HEK293 (cell line): Measurements from ENCODE around the gene DEFB123.

Source experiments
- MYNN ChIP-seq: fragments of 450-650 bp; formaldehyde crosslinking; IDR thresholded peaks from 2 replicates; pipeline ENCODE4 v1.5.1; 2016; ENCODE audit warnings: missing biosample characterization, missing genetic modification characterization, borderline replicate concordance
- YY1 ChIP-seq: fragments of 450-650 bp; formaldehyde crosslinking; IDR thresholded peaks from 2 replicates; pipeline ENCODE4 v1.5.1; 2018; ENCODE audit warnings: missing biosample characterization, missing genetic modification characterization
- ZBTB21 ChIP-seq: fragments of 450-650 bp; formaldehyde crosslinking; IDR thresholded peaks from 2 replicates; pipeline ENCODE4 v1.5.1; 2017; ENCODE audit warnings: missing biosample characterization, missing genetic modification characterization
- ZNF274 ChIP-seq, 2 experiments: fragments of 200-500 bp in 1 of 2; fragments of 450-650 bp in 1 of 2; sonication (Bioruptor generic) in 1 of 2; formaldehyde crosslinking in 1 of 2; IDR thresholded peaks; 2 replicates each; pipeline versions ENCODE4 v1.5.1 to v1.6.1; 2014 to 2016; ENCODE audit warnings: borderline replicate concordance in 1 of 2, inconsistent platforms in 1 of 2, low read length in 1 of 2, missing biosample characterization in 1 of 2, missing genetic modification characterization in 1 of 2
- ZNF404 ChIP-seq: fragments of 450-650 bp; formaldehyde crosslinking; IDR thresholded peaks from 2 replicates; pipeline ENCODE4 v1.5.1; 2017; ENCODE audit warnings: missing biosample characterization, missing genetic modification characterization
- ZNF48 ChIP-seq: fragments of 450-650 bp; formaldehyde crosslinking; IDR thresholded peaks from 2 replicates; pipeline ENCODE4 v1.5.1; 2016; ENCODE audit warnings: missing biosample characterization, missing genetic modification characterization
- ZNF548 ChIP-seq: fragments of 450-650 bp; formaldehyde crosslinking; IDR thresholded peaks from 2 replicates; pipeline ENCODE4 v1.5.1; 2016; ENCODE audit warnings: missing biosample characterization, missing genetic modification characterization
- TF ChIP-seq, protein P1 (sequence below): fragments of 450-650 bp; formaldehyde crosslinking; IDR thresholded peaks from 2 replicates; pipeline ENCODE4 v1.5.1; 2016; ENCODE audit warnings: missing biosample characterization, missing genetic modification characterization
- TF ChIP-seq, protein P2 (sequence below): fragments of 450-650 bp; formaldehyde crosslinking; IDR thresholded peaks from 2 replicates; pipeline ENCODE4 v1.5.1; 2017; ENCODE audit warnings: missing biosample characterization, missing genetic modification characterization
- TF ChIP-seq, protein P3 (sequence below): fragments of 450-650 bp; formaldehyde crosslinking; IDR thresholded peaks from 2 replicates; pipeline ENCODE4 v1.5.1; 2016; ENCODE audit warnings: missing biosample characterization, missing genetic modification characterization
- TF ChIP-seq, protein P4 (sequence below): fragments of 450-650 bp; formaldehyde crosslinking; IDR thresholded peaks from 2 replicates; pipeline ENCODE4 v1.5.1; 2016; ENCODE audit warnings: missing biosample characterization, missing genetic modification characterization

DNA sequence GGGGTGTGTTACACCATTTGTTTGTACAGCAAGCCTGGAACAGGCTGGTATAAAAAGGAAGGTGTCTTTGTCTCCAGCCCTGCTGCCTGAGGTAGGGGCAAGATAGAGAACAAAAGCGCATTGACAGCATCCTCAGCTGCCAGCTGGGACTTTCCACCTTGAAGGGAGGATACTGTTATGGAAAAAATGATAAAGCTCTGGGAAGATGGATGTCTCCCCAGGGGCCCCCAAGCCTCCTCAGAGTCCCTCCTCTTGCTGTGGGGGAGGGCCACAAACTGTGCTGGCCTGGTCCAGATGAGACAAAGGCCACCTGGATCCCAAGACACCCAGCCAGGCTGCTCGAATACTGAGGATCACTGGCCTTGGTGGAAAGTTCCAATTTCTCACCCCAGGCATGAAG lies 47.7 kb downstream of the DEFB123 start:
- TF ChIP-seq, protein P1, sequence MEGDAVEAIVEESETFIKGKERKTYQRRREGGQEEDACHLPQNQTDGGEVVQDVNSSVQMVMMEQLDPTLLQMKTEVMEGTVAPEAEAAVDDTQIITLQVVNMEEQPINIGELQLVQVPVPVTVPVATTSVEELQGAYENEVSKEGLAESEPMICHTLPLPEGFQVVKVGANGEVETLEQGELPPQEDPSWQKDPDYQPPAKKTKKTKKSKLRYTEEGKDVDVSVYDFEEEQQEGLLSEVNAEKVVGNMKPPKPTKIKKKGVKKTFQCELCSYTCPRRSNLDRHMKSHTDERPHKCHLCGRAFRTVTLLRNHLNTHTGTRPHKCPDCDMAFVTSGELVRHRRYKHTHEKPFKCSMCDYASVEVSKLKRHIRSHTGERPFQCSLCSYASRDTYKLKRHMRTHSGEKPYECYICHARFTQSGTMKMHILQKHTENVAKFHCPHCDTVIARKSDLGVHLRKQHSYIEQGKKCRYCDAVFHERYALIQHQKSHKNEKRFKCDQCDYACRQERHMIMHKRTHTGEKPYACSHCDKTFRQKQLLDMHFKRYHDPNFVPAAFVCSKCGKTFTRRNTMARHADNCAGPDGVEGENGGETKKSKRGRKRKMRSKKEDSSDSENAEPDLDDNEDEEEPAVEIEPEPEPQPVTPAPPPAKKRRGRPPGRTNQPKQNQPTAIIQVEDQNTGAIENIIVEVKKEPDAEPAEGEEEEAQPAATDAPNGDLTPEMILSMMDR (tag by site-specific recombination) = no peak
- TF ChIP-seq ZNF274 (IDR thresholded peaks at IDR 0.05; ENCODE audit: low read length) (no peak), ZNF274 (tag by site-specific recombination; IDR thresholded peaks at IDR 0.05; ENCODE audit: borderline replicate concordance) (no peak), MYNN (tag by site-specific recombination) (no peak), YY1 (tag by site-specific recombination) (no peak), ZNF548 (tag by site-specific recombination) (no peak), ZBTB21 (tag by site-specific recombination) (no peak), ZNF48 (tag by site-specific recombination) (no peak), ZNF404 (tag by site-specific recombination) (no peak)
- TF ChIP-seq, protein P2, sequence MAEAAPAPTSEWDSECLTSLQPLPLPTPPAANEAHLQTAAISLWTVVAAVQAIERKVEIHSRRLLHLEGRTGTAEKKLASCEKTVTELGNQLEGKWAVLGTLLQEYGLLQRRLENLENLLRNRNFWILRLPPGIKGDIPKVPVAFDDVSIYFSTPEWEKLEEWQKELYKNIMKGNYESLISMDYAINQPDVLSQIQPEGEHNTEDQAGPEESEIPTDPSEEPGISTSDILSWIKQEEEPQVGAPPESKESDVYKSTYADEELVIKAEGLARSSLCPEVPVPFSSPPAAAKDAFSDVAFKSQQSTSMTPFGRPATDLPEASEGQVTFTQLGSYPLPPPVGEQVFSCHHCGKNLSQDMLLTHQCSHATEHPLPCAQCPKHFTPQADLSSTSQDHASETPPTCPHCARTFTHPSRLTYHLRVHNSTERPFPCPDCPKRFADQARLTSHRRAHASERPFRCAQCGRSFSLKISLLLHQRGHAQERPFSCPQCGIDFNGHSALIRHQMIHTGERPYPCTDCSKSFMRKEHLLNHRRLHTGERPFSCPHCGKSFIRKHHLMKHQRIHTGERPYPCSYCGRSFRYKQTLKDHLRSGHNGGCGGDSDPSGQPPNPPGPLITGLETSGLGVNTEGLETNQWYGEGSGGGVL (tag by site-specific recombination) = no peak
- TF ChIP-seq, protein P3, sequence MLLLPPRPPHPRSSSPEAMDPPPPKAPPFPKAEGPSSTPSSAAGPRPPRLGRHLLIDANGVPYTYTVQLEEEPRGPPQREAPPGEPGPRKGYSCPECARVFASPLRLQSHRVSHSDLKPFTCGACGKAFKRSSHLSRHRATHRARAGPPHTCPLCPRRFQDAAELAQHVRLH (tag by site-specific recombination) = no peak
- TF ChIP-seq, protein P4, sequence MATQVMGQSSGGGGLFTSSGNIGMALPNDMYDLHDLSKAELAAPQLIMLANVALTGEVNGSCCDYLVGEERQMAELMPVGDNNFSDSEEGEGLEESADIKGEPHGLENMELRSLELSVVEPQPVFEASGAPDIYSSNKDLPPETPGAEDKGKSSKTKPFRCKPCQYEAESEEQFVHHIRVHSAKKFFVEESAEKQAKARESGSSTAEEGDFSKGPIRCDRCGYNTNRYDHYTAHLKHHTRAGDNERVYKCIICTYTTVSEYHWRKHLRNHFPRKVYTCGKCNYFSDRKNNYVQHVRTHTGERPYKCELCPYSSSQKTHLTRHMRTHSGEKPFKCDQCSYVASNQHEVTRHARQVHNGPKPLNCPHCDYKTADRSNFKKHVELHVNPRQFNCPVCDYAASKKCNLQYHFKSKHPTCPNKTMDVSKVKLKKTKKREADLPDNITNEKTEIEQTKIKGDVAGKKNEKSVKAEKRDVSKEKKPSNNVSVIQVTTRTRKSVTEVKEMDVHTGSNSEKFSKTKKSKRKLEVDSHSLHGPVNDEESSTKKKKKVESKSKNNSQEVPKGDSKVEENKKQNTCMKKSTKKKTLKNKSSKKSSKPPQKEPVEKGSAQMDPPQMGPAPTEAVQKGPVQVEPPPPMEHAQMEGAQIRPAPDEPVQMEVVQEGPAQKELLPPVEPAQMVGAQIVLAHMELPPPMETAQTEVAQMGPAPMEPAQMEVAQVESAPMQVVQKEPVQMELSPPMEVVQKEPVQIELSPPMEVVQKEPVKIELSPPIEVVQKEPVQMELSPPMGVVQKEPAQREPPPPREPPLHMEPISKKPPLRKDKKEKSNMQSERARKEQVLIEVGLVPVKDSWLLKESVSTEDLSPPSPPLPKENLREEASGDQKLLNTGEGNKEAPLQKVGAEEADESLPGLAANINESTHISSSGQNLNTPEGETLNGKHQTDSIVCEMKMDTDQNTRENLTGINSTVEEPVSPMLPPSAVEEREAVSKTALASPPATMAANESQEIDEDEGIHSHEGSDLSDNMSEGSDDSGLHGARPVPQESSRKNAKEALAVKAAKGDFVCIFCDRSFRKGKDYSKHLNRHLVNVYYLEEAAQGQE = no peak
